Cardiac muscle cell (in vitro differentiated cells and primary cell): ENCODE measurements around the gene COL16A1. TPM values are rescaled to one million over a fixed set of nuclear protein-coding genes. Genes with fewer than 3 reads are reported as not detected.

Source experiments
- DNase-seq, 2 donors: peaks; one replicate each; pipeline versions ENCODE4 v3.0.0 to v3.0.0-alpha.2; 2010 to 2017; ENCODE audit warnings: low read depth in 1 of 2, low spot score in 1 of 2
- H3K27ac ChIP-seq: fragments of 200-600 bp; sonication (generic); 2 replicates; pipeline ENCODE4 v1.5.1; 2016
- H3K27me3 ChIP-seq: fragments of 200-600 bp; sonication (generic); 2 replicates; pipeline ENCODE4 v1.6.0; 2016; ENCODE audit warnings: control low read depth
- H3K36me3 ChIP-seq: fragments of 200-600 bp; sonication (generic); 2 replicates; pipeline ENCODE4 v1.5.1; 2016; ENCODE audit warnings: control low read depth
- H3K4me1 ChIP-seq: fragments of 200-600 bp; sonication (generic); 2 replicates; pipeline ENCODE4 v1.8.1; 2017; ENCODE audit warnings: low read depth, mild to moderate bottlenecking, mixed run types
- H3K4me3 ChIP-seq: fragments of 200-600 bp; sonication (generic); 2 replicates; pipeline ENCODE4 v1.5.1; 2016; ENCODE audit warnings: mild to moderate bottlenecking
- H3K9me3 ChIP-seq: fragments of 200-600 bp; sonication (generic); 2 replicates; pipeline ENCODE4 v1.5.1; 2017; ENCODE audit warnings: low read depth, mild to moderate bottlenecking, control low read depth
- polyA plus RNA-seq: library from polyadenylated mRNA; unstranded; fragments of >200 nt; fragmentation: Nextera tagmentation; extraction: Ambion mirVana; gene quantifications from 2 replicates; pipeline ENCODE4 v1.2.1, GENCODE V29; 2016
- total RNA-seq: library from RNA; depleted of rRNA; stranded (reverse); fragments of >200 nt; gene quantifications from 2 replicates; pipeline ENCODE4 v1.2.3, GENCODE V29; 2016
- TF ChIP-seq, protein P1 (sequence below): IDR thresholded peaks from 2 replicates; pipeline ENCODE4 v1.5.1; 2012; ENCODE audit warnings: low read depth, mild to moderate bottlenecking, low read length

The COL16A1 gene
- total and polyA plus RNA-seq, 2 experiments from 2014 or later = 119 to 120 TPM

DNA sequence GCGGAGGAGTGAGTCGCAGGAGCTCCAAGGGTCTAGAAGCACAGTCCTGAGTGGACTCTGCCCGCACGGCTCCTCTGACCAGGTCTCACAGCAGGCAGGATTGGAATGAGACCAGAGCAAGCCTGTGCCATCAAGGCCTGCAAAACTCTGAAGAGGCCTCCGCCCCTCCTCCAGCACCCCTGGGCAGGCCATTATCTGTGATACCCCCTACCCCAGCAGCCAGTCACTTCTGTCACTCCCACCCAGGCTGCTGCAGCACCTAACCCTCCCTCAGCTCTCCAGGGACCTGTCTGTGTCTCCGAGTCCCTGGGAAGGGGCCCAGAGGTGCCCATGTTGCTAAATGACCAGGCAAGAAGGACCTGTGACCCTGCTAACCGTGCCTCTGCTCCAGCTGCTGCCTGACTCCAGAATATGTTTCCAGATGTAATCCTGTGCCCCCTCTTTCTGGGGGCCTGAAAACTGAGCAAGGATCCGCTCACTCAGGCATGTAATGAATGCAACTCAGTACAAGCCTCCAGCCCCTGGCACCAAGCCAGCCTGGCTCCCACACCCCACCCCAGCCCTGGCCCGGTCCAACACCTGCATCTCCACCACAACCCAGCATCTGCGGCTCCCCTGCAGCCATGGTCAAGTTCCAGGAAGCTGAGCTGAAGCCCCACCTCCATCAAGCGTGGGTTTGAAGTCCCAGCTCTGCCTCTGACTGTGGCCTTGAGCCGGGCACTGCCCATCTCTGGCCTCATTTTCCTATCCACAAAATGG lies 22.1 kb upstream of the COL16A1 start:
- no peak for DNase-seq
- Histone ChIP-seq H3K27me3 (no peaks in the 10 kb centered on the region), H3K4me3 (no peak overlapping the region), H3K27ac (no peak overlapping the region), H3K9me3 (no peaks in the 10 kb centered on the region), H3K36me3 (peaks cover 28% of the 10 kb centered on the region), H3K4me1 (no peaks in the 10 kb centered on the region)
- TF ChIP-seq, protein P1, sequence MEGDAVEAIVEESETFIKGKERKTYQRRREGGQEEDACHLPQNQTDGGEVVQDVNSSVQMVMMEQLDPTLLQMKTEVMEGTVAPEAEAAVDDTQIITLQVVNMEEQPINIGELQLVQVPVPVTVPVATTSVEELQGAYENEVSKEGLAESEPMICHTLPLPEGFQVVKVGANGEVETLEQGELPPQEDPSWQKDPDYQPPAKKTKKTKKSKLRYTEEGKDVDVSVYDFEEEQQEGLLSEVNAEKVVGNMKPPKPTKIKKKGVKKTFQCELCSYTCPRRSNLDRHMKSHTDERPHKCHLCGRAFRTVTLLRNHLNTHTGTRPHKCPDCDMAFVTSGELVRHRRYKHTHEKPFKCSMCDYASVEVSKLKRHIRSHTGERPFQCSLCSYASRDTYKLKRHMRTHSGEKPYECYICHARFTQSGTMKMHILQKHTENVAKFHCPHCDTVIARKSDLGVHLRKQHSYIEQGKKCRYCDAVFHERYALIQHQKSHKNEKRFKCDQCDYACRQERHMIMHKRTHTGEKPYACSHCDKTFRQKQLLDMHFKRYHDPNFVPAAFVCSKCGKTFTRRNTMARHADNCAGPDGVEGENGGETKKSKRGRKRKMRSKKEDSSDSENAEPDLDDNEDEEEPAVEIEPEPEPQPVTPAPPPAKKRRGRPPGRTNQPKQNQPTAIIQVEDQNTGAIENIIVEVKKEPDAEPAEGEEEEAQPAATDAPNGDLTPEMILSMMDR = no peak

DNA sequence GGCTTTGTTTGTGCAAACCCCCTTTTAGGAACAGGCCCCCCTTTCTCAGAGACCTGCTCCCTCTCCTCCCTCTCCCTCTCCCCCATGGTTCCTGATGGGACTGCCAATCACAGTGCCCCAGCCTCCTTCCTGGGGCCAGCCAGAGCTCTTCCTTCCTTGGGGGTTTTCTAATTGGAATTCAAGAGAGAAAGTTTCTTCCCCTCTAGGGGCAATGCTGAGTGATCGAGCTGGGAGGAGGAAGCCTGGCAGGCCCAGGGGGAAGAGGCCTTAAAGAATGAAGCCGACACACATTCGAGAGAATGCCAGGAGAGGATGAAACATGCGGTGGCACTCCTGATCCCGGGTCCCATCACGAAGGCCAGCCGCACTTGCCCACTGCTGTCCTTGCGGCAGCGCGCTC lies 21.3 kb upstream of the COL16A1 start:
- Histone ChIP-seq H3K9me3 (no peaks in the 10 kb centered on the region), H3K4me1 (no peaks in the 10 kb centered on the region), H3K27ac (no peak overlapping the region), H3K36me3 (peaks cover 22% of the 10 kb centered on the region), H3K27me3 (no peaks in the 10 kb centered on the region), H3K4me3 (no peak overlapping the region)
- TF ChIP-seq, protein P1 = no peak
- no peak for DNase-seq

DNA sequence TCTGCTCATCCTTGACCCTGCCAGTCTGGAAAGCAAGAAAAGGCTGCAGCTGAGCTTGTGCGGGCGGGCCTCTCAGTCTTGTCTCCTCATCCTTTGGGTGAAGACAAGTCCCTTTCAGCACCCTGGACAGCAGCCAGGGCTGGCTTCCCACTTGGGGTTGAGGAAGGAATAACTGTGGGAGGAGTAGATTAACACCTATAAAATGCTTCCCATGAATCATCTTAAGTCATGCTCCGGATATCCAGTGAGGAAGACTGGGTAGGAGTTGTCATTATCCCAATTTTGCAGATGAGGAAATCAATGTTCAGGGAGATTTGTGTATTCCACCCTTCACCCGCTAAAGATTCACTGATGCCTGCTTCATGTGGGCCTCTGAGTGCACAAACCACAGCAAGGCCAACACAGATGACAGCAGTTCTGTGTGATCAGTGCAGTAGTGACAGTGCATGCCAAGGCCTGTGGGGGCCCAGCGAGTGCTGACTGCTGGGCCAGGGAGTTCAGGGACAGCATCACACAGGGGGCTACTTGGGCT lies 20.1 kb upstream of the COL16A1 start:
- peaks cover 22% of the 10 kb centered on the region for H3K36me3 ChIP-seq
- H3K9me3 ChIP-seq = no peaks in the 10 kb centered on the region
- no peaks in the 10 kb centered on the region for H3K4me1 ChIP-seq
- TF ChIP-seq, protein P1 = no peak
- no peak overlapping the region for H3K4me3 ChIP-seq
- no peak overlapping the region for H3K27ac ChIP-seq
- peak; percentile 84 to 94 for DNase-seq
- no peaks in the 10 kb centered on the region for H3K27me3 ChIP-seq

DNA sequence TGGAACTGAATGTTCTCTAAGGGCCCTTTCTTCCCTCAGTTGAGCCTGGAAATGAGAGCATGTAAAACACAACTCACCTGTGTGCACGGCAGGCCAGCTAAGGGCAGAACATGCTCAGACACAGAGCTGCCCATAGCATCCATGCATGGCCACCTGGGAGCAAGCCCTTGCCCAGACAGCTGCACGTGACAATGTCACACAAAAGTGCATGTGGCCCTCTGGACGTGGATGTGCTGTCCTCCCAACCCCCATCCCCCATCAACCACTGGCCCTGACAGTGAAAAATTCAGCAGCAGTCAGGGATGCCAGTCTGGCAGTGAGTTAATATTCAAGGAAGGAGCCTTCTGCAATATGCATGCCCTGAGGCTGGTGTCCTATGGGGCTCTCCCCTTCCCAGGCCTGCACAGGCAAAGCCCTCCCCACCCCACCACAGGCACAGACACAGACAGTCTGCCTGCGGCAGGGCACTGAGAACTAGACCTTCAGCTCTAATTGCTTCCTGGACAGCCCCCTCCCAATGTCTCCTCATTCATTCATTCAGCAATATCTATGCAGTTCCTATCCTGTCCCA lies 14.6 kb upstream of the COL16A1 start:
- Histone ChIP-seq H3K4me1 (peaks cover 10% of the 10 kb centered on the region), H3K27me3 (no peaks in the 10 kb centered on the region), H3K9me3 (no peaks in the 10 kb centered on the region), H3K27ac (no peak overlapping the region), H3K4me3 (no peak overlapping the region), H3K36me3 (no peaks in the 10 kb centered on the region)
- TF ChIP-seq, protein P1 = no peak
- DNase-seq = no peak

DNA sequence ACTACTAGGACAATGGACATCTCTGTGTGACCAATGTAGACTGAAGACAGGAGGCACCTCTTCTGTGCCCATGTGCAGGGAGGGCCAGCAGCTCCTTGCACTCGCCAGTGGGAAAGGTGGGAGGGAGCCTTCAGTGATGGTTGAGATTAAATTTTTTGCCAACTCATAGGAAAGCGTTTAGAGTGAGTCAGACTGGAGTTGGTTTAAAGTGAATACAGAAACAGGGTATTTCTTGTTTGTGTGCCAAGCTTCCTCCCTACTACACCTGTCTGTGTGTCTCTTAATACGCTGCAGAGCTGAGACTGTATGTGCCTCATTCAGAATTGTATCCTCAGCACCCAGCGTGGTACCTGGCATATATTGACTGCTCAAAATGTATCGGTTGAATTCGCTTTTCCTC lies 13.5 kb upstream of the COL16A1 start:
- H3K27me3 ChIP-seq = no peaks in the 10 kb centered on the region
- no peak overlapping the region for H3K4me3 ChIP-seq
- H3K27ac ChIP-seq = no peak overlapping the region
- H3K9me3 ChIP-seq = no peaks in the 10 kb centered on the region
- DNase-seq = no peak
- peaks cover 20% of the 10 kb centered on the region for H3K4me1 ChIP-seq
- H3K36me3 ChIP-seq = no peaks in the 10 kb centered on the region
- TF ChIP-seq, protein P1 = no peak
